SK-N-SH (cell line): ENCODE measurements around the gene ANKRD52. TPM values are rescaled to one million over a fixed set of nuclear protein-coding genes. Genes with fewer than 3 reads are reported as not detected.

Experiments used
- CTCF ChIA-PET: fragments of 300-600, 350-600 bp; formaldehyde crosslinking; extraction: SDS; loops from one replicate; lab custom pipeline; 2021; lab: Yijun Ruan, JAX
- POLR2A ChIA-PET: fragments of 350-600 bp; sonication (Branson Sonifier 250); formaldehyde crosslinking; extraction: SDS; loops from one replicate; lab custom pipeline; 2020; ENCODE audit warnings: antibody characterized with exemption, inconsistent platforms; lab: Yijun Ruan, JAX
- DNase-seq: peaks from one replicate; pipeline ENCODE4 v3.0.0; 2012
- H2AFZ ChIP-seq: fragments of 200-600 bp; sonication (generic); 2 replicates; pipeline ENCODE4 v1.8.1; 2016; ENCODE audit warnings: antibody characterized with exemption, mild to moderate bottlenecking, low read depth
- H3F3A ChIP-seq: fragments of 200-600 bp; sonication (generic); replicated peaks from 2 replicates; pipeline ENCODE3; 2016; ENCODE audit warnings: antibody characterized with exemption, mild to moderate bottlenecking; ENCODE audit not compliant: insufficient read depth
- H3K27ac ChIP-seq, 2 experiments: fragments of 200-500 bp in 1 of 2; fragments of 200-600 bp in 1 of 2; sonication (Bioruptor generic) in 1 of 2; sonication (generic), shearing (Covaris generic) in 1 of 2; 2 replicates each; pipeline versions ENCODE4 v1.5.1 to v1.6.1; 2014 to 2016; ENCODE audit warnings: low read depth in 2 of 2, inconsistent platforms in 1 of 2, low read length in 1 of 2, mild to moderate bottlenecking in 1 of 2, mixed read lengths in 1 of 2
- H3K27me3 ChIP-seq: fragments of 200-600 bp; sonication (generic), shearing (Covaris generic); 2 replicates; pipeline ENCODE4 v1.6.1; 2016; ENCODE audit warnings: mixed run types; ENCODE audit not compliant: insufficient read depth
- H3K36me3 ChIP-seq, 2 experiments: fragments of 200-500 bp in 1 of 2; fragments of 200-600 bp in 1 of 2; sonication (Bioruptor generic) in 1 of 2; sonication (generic) in 1 of 2; replicated peaks in 1 of 2; 2 replicates each; pipeline versions ENCODE3 to v1.5.1; 2014 to 2016; ENCODE audit warnings: low read length in 1 of 2, mild to moderate bottlenecking in 1 of 2; ENCODE audit not compliant: insufficient read depth in 2 of 2, control insufficient read depth in 1 of 2
- H3K4me1 ChIP-seq, 2 experiments: fragments of 200-500 bp in 1 of 2; fragments of 200-600 bp in 1 of 2; sonication (Bioruptor generic) in 1 of 2; sonication (generic), shearing (Covaris generic) in 1 of 2; 2 replicates each; pipeline versions ENCODE4 v1.5.1 to v1.6.1; 2014 to 2016; ENCODE audit warnings: low read depth in 1 of 2, low read length in 1 of 2, mixed run types in 1 of 2; ENCODE audit not compliant: insufficient read depth in 2 of 2, control insufficient read depth in 1 of 2
- H3K4me2 ChIP-seq: fragments of 200-600 bp; sonication (generic), shearing (Covaris generic); 2 replicates; pipeline ENCODE4 v1.6.1; 2017; ENCODE audit warnings: mixed run types
- H3K4me3 ChIP-seq, 2 experiments: fragments of 200-500 bp in 1 of 2; fragments of 200-600 bp in 1 of 2; sonication (Bioruptor generic) in 1 of 2; sonication (generic), shearing (Covaris generic) in 1 of 2; 2 replicates each; pipeline versions ENCODE4 v1.5.1 to v1.8.1; 2014 to 2016; ENCODE audit warnings: low read depth in 2 of 2, inconsistent platforms in 1 of 2, low read length in 1 of 2, mild to moderate bottlenecking in 1 of 2, mixed read lengths in 1 of 2, moderate library complexity in 1 of 2
- H3K79me2 ChIP-seq: fragments of 200-600 bp; sonication (generic); 2 replicates; pipeline ENCODE4 v1.8.1; 2017; ENCODE audit warnings: mild to moderate bottlenecking; ENCODE audit not compliant: insufficient read depth
- H3K9ac ChIP-seq: fragments of 200-600 bp; sonication (generic); 2 replicates; pipeline ENCODE4 v1.6.1; 2017; ENCODE audit warnings: mixed run types
- H3K9me2 ChIP-seq: fragments of 200-600 bp; sonication (generic); 2 replicates; pipeline ENCODE4 v1.6.1; 2017; ENCODE audit warnings: mixed run types
- H3K9me3 ChIP-seq: fragments of 200-600 bp; sonication (generic); 2 replicates; pipeline ENCODE4 v1.6.1; 2017; ENCODE audit warnings: mixed run types, mild to moderate bottlenecking, moderate library complexity
- H4K20me1 ChIP-seq: fragments of 200-600 bp; sonication (generic); 2 replicates; pipeline ENCODE4 v1.6.1; 2017; ENCODE audit warnings: mild to moderate bottlenecking, mixed run types; ENCODE audit not compliant: insufficient read depth
- ELF1 ChIP-seq: IDR thresholded peaks from 2 replicates; pipeline ENCODE4 v1.4.0; 2012
- EP300 ChIP-seq, 2 experiments: IDR thresholded peaks; 2 replicates each; pipeline versions ENCODE4 v1.4.0 to v1.6.1; 2012; ENCODE audit warnings: borderline replicate concordance in 1 of 2, low read depth in 1 of 2, low read length in 1 of 2
- EZH2phosphoT487 ChIP-seq: fragments of 200-600 bp; sonication (generic); IDR thresholded peaks from 2 replicates; pipeline ENCODE4 v1.6.1; 2017; ENCODE audit warnings: low read depth, mixed run types, mild to moderate bottlenecking, antibody characterized with exemption, moderate library complexity, borderline replicate concordance
- MXI1 ChIP-seq: IDR thresholded peaks from 2 replicates; pipeline ENCODE4 v1.6.1; 2012; ENCODE audit warnings: mild to moderate bottlenecking, low read depth, low read length, improper control_type of control experiment
- RCOR1 ChIP-seq: fragments of 150-350 bp; IDR thresholded peaks from 2 replicates; pipeline ENCODE4 v1.6.1; 2017; ENCODE audit warnings: antibody characterized with exemption, low read length
- YY1 ChIP-seq: IDR thresholded peaks from 2 replicates; pipeline ENCODE4 v1.4.0; 2012; ENCODE audit warnings: low read depth, mild to moderate bottlenecking
- WGBS: methylation state at CpG from one replicate; pipeline ENCODE4 v1.1.6; 2017; ENCODE audit warnings: low lambda C conversion rate; 5-methylcytosine and 5-hydroxymethylcytosine counted together
- polyA plus RNA-seq, 3 experiments: library from polyadenylated mRNA; depleted of rRNA; stranded (reverse); fragments of >200 nt; gene quantifications; 2 replicates each; pipeline ENCODE4 v1.2.3, GENCODE V29; 2012
- TF ChIP-seq, protein P1 (sequence below): IDR thresholded peaks from 2 replicates; pipeline ENCODE4 v1.4.0; 2012; ENCODE audit warnings: low read depth, borderline replicate concordance
- TF ChIP-seq, protein P2 (sequence below): fragments of 150-350 bp; IDR thresholded peaks from 2 replicates; pipeline ENCODE4 v1.6.1; 2016; ENCODE audit warnings: mild to moderate bottlenecking, low read depth, low read length
- TF ChIP-seq, protein P3 (sequence below): fragments of 150-350 bp; IDR thresholded peaks from 2 replicates; pipeline ENCODE4 v1.6.1; 2017; ENCODE audit warnings: antibody characterized with exemption, low read length, low read depth, borderline replicate concordance

Gene ANKRD52
- polyA plus RNA-seq, 1 of the 3 experiments (the other 2 are of a cell fraction) = 23.4 TPM

DNA sequence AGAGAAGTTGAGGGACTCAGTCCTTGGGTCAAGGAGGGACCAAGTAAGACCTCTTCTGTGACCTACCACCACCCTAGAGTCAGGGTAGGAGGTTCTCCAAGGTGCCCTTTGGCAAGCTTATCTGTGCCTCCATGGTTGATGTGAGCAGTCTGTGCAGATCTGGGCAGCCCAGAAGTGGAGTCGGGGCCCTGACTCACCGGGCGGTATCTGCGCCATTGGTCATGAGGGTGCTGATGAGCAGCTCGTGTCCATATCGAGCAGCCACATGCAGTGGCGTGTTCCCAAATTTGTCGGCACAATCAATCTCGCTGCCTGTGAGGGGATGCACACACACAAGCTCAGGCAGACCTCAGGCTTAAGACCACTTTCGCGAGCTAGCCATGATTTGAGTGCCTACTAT lies 5.1 kb downstream of the ANKRD52 start:
- peaks cover 62 to 75% of the 10 kb centered on the region in 2 experiments for H3K36me3 ChIP-seq
- no peak overlapping the region for H2AFZ ChIP-seq
- TF ChIP-seq ELF1 = no peak
- TF ChIP-seq, protein P1, sequence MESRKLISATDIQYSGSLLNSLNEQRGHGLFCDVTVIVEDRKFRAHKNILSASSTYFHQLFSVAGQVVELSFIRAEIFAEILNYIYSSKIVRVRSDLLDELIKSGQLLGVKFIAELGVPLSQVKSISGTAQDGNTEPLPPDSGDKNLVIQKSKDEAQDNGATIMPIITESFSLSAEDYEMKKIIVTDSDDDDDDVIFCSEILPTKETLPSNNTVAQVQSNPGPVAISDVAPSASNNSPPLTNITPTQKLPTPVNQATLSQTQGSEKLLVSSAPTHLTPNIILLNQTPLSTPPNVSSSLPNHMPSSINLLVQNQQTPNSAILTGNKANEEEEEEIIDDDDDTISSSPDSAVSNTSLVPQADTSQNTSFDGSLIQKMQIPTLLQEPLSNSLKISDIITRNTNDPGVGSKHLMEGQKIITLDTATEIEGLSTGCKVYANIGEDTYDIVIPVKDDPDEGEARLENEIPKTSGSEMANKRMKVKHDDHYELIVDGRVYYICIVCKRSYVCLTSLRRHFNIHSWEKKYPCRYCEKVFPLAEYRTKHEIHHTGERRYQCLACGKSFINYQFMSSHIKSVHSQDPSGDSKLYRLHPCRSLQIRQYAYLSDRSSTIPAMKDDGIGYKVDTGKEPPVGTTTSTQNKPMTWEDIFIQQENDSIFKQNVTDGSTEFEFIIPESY = no peak
- TF ChIP-seq, protein P2, sequence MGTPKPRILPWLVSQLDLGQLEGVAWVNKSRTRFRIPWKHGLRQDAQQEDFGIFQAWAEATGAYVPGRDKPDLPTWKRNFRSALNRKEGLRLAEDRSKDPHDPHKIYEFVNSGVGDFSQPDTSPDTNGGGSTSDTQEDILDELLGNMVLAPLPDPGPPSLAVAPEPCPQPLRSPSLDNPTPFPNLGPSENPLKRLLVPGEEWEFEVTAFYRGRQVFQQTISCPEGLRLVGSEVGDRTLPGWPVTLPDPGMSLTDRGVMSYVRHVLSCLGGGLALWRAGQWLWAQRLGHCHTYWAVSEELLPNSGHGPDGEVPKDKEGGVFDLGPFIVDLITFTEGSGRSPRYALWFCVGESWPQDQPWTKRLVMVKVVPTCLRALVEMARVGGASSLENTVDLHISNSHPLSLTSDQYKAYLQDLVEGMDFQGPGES = no peak
- no peak for TF ChIP-seq EP300 (IDR thresholded peaks at IDR 0.05; ENCODE audit: borderline replicate concordance in 1 of 2, low read depth in 1 of 2, low read length in 1 of 2)
- no peak for TF ChIP-seq RCOR1
- TF ChIP-seq MXI1 = no peak
- no peak for TF ChIP-seq YY1
- H4K20me1 ChIP-seq = peaks cover 23% of the 10 kb centered on the region
- H3K4me1 ChIP-seq = peaks cover 11 to 13% of the 10 kb centered on the region in 2 experiments
- CTCF ChIA-PET = interaction anchor here (0.6 to 2.9 kb wide), 5 partner anchors 9 to 135 kb away, joined by 3 to 13 read pairs (median 6); partner anchors contain the start of genes COQ10A, SMARCC2 and ZC3H10
- H3K27ac ChIP-seq = no peak overlapping the region
- no peaks in the 10 kb centered on the region for H3K9me2 ChIP-seq
- WGBS = 100% methylated on average over 2 of the region's 11 CpGs
- no peak overlapping the region for H3K4me3 ChIP-seq
- peaks cover 24% of the 10 kb centered on the region for H3F3A ChIP-seq
- no peak overlapping the region for H3K9ac ChIP-seq
- H3K4me2 ChIP-seq = no peak overlapping the region
- POLR2A ChIA-PET = no interaction called here
- peaks cover 68% of the 10 kb centered on the region for H3K79me2 ChIP-seq
- DNase-seq = no peak
- H3K27me3 ChIP-seq = no peaks in the 10 kb centered on the region
- H3K9me3 ChIP-seq = no peaks in the 10 kb centered on the region

DNA sequence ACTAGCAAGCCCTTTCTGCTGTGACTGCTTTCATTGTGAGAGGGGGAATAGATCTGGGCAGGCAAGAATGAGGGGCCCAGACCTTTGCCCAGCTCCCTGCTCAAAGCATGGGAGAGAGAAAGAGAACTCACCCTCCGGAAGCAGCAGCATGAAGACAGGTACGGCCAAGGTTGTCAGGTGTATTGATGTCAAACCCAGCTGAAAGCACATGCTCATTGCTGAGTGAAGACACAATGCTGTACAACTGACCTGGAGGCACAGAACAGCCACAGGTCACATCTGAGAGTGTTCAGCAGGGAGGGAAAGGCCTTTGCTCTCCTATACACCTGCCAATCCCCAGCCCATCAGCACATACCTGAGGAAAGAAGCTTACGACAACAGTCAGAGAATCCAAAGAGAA lies 5.5 kb downstream of the ANKRD52 start:
- peaks cover 11 to 13% of the 10 kb centered on the region in 2 experiments for H3K4me1 ChIP-seq
- H3F3A ChIP-seq = peaks cover 24% of the 10 kb centered on the region
- H3K79me2 ChIP-seq = peaks cover 63% of the 10 kb centered on the region
- 95% methylated on average over 3 of the region's 3 CpGs for WGBS
- POLR2A ChIA-PET = no interaction called here
- no peak for DNase-seq
- no peaks in the 10 kb centered on the region for H3K9me2 ChIP-seq
- no peak overlapping the region for H3K27ac ChIP-seq
- peaks cover 23% of the 10 kb centered on the region for H4K20me1 ChIP-seq
- H3K4me2 ChIP-seq = no peak overlapping the region
- H3K9me3 ChIP-seq = no peaks in the 10 kb centered on the region
- CTCF ChIA-PET = interaction anchor here (0.6 to 2.9 kb wide), 5 partner anchors 9 to 135 kb away, joined by 3 to 13 read pairs (median 6); partner anchors contain the start of genes COQ10A, SMARCC2 and ZC3H10
- H3K4me3 ChIP-seq = no peak overlapping the region
- H3K36me3 ChIP-seq = peaks cover 67 to 75% of the 10 kb centered on the region in 2 experiments
- no peak overlapping the region for H2AFZ ChIP-seq
- H3K9ac ChIP-seq = no peak overlapping the region
- no peaks in the 10 kb centered on the region for H3K27me3 ChIP-seq
- TF ChIP-seq, protein P3, sequence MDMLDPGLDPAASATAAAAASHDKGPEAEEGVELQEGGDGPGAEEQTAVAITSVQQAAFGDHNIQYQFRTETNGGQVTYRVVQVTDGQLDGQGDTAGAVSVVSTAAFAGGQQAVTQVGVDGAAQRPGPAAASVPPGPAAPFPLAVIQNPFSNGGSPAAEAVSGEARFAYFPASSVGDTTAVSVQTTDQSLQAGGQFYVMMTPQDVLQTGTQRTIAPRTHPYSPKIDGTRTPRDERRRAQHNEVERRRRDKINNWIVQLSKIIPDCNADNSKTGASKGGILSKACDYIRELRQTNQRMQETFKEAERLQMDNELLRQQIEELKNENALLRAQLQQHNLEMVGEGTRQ = no peak
- no peak for TF ChIP-seq EZH2phosphoT487
